GM12864 (cell line): Measurements from ENCODE around the gene LIME1.
"Not testable (repeated sequence)": the region's sequence is repeated elsewhere in the genome, so short reads cannot be mapped to it uniquely, and the experiment has no call there.

Experiments used
- DNase-seq: peaks from one replicate; pipeline ENCODE4 v3.0.0-alpha.2; 2011; ENCODE audit warnings: low read depth
- H3K4me3 ChIP-seq: 2 replicates; pipeline ENCODE4 v1.5.1; 2011; ENCODE audit warnings: mild to moderate bottlenecking, low read depth, low read length, control low read depth
- CTCF ChIP-seq: IDR thresholded peaks from 2 replicates; pipeline ENCODE4 v1.5.1; 2011; ENCODE audit warnings: low read depth, mild to moderate bottlenecking, moderate library complexity, low read length, control low read depth, inconsistent platforms; ENCODE audit errors: missing control alignments

Gene LIME1

DNA sequence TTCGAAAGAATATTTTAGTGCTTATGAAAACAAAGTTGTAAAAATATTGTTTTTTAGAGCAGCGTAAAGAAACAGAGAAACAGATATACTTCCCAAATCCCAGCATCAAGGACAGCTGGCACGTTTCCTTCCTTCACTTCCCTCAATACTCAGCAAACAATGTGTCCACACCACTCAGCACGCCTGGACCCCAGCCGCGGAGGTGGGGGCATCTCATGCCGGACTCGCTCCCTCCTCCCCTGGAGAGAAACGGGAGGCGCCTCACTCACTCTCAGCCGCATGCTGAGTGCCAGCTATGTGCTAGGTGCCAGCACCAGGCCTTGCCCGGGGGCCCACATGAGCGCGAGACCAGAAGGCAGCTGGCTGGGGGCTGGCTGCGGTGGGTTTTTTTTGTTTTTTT lies 37.8 kb downstream of the LIME1 start:
- DNase-seq, result no peak
- TF ChIP-seq CTCF, result no peak
- no peak overlapping the region for H3K4me3 ChIP-seq

DNA sequence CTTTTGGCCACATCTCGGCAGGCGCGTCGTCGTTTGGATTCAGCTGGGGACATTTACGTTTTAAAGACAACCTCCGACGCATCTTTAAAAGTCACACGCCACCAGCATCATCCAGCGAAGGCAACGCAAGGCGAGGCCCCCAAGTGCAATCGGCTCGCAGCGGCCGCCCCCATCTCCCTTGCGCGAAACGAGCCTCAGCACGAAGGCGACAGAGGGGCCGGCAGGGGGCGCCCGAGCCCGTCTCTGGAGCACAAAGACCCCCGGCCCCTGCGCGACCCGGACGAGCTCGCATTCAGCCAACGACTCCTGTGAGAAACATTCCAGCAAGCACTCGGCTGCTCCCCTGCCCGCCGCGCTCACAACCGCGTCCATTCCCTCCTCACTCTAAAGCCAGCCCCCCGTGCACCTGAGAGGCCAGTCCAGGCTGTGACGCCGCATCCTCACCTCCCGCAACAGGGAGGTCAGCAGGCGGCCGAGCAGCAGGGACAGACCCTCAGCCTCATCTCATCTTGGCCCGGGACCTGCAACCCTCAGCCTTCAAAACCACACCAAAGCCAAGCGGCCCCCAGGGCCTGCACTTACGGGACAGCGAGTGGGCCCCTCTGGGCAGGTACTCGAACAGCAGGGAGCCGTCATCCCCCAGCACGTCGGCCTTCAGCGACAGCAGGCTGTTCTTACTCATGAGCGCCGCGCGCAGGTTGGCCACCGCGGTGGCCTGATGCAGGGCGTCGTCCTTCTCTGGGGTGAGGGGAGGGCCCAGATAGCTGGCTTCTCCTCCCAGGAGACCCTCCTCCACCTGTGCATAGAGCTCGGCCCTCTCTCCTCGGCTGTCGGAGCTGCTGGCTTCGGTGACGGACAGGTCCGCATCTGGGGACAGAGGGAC lies 38.9 kb downstream of the LIME1 start:
- DNase-seq, result no peak
- no peak overlapping the region for H3K4me3 ChIP-seq
- peak; percentile 31 for TF ChIP-seq CTCF

DNA sequence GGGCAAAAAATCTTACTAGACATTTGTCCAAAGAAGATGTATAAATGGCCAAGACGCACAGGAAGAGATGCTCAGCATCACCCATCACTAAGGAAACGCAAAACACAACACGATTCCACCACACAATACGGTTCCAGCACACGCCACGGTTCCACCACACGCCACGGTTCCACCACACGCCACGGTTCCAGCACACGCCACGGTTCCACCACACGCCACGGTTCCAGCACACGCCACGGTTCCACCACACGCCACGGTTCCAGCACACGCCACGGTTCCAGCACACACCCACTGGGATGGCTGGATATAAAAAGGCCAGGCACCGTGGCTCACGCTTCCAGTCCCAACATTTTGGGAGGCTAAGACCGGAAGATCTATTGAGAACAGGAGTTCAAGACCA lies 40.4 kb downstream of the LIME1 start:
- DNase-seq, H3K4me3 ChIP-seq: not testable (repeated sequence)

DNA sequence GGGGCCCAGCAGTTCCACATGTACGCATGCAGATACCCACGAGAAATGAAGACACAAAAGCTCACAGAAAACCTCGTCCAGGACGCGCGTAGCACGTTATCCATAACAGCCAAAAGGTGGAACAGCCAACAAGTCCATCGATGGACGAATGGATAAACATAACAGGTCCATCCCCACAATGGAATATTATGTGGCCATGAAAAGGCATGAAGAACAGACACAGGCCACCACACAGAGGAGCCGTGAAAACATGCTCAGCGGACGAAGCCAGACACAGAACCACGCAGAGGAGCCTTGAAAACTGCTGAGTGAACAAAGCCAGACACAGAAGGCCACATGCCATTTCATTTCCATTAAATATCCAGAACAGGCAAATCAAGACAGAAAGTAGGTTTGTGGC lies 41.1 kb downstream of the LIME1 start:
- no peak overlapping the region for H3K4me3 ChIP-seq
- no peak for DNase-seq
- TF ChIP-seq CTCF, result no peak

GRCh38 chr20:63778034-63778752 lies 41.7 kb downstream of the LIME1 start:
- no peak overlapping the region for H3K4me3 ChIP-seq
- no peak for DNase-seq
- TF ChIP-seq CTCF, result no peak

- no peak for DNase-seq
- TF ChIP-seq CTCF, result no peak
- no peak overlapping the region for H3K4me3 ChIP-seq
Measured at GRCh38 chr20:63778857-63779256, 42.4 kb downstream of the LIME1 start.

DNA sequence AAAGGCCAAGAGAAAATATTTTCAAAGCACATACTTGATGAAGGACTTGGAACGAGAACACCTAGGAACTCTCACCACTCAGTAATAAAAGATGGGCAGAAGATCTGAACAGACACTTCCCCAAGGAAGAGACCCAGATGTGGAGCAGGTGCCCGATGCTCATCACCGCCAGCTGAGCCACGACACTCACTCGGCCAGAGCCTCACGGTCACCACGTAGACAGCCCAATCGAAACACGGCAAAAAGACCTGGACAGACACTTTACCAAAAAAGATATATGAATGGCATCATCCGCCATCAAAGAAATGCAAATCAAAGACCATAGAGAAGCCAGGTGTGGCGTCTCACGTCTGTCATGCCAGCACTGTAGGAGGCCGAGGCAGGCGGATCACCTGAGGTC lies 44.7 kb downstream of the LIME1 start:
- no peak overlapping the region for H3K4me3 ChIP-seq
- no peak for DNase-seq
- no peak for TF ChIP-seq CTCF
